ENCODE data around the gene DPYD. TPM values are rescaled to one million over a fixed set of nuclear protein-coding genes. Genes with fewer than 3 reads are reported as not detected.

Gene DPYD
- total RNA-seq, 1 donor from 2014 or later, result 12.8 TPM

- H3K9me3 Mint-ChIP-seq (ENCODE audit: unreplicated experiment), result no peaks in the 10 kb centered on the region
- DNase-seq, result no peak
- H3K36me3 Mint-ChIP-seq (ENCODE audit: unreplicated experiment), result no peaks in the 10 kb centered on the region
- H3K27ac Mint-ChIP-seq (ENCODE audit: unreplicated experiment), result no peak overlapping the region
- no peak overlapping the region for H3K4me3 Mint-ChIP-seq (ENCODE audit: unreplicated experiment)
- TF ChIP-seq CTCF (IDR thresholded peaks at IDR 0.05; ENCODE audit: partially characterized antibody, unreplicated experiment), result no peak
- H3K4me1 Mint-ChIP-seq (ENCODE audit: low read depth, unreplicated experiment), result no peaks in the 10 kb centered on the region
- no peaks in the 10 kb centered on the region for H3K27me3 Mint-ChIP-seq (ENCODE audit: unreplicated experiment)
Measured at GRCh38 chr1:97770376-97770775, 150.5 kb downstream of the DPYD start.

GRCh38 chr1:97767381-97767780, 153.5 kb downstream of the DPYD start:
- Mint-ChIP-seq H3K36me3 (ENCODE audit: unreplicated experiment) (no peaks in the 10 kb centered on the region), H3K27me3 (ENCODE audit: unreplicated experiment) (no peaks in the 10 kb centered on the region), H3K4me1 (ENCODE audit: low read depth, unreplicated experiment) (no peaks in the 10 kb centered on the region), H3K9me3 (ENCODE audit: unreplicated experiment) (no peaks in the 10 kb centered on the region), H3K4me3 (ENCODE audit: unreplicated experiment) (no peak overlapping the region), H3K27ac (ENCODE audit: unreplicated experiment) (no peak overlapping the region)
- no peak for TF ChIP-seq CTCF (IDR thresholded peaks at IDR 0.05; ENCODE audit: partially characterized antibody, unreplicated experiment)
- DNase-seq, result no peak

- DNase-seq, result no peak
- H3K4me1 Mint-ChIP-seq (ENCODE audit: low read depth, unreplicated experiment), result no peaks in the 10 kb centered on the region
- no peaks in the 10 kb centered on the region for H3K36me3 Mint-ChIP-seq (ENCODE audit: unreplicated experiment)
- H3K4me3 Mint-ChIP-seq (ENCODE audit: unreplicated experiment), result no peak overlapping the region
- H3K27me3 Mint-ChIP-seq (ENCODE audit: unreplicated experiment), result no peaks in the 10 kb centered on the region
- TF ChIP-seq CTCF (IDR thresholded peaks at IDR 0.05; ENCODE audit: partially characterized antibody, unreplicated experiment), result no peak
- H3K9me3 Mint-ChIP-seq (ENCODE audit: unreplicated experiment), result no peaks in the 10 kb centered on the region
- no peak overlapping the region for H3K27ac Mint-ChIP-seq (ENCODE audit: unreplicated experiment)
Measured at GRCh38 chr1:97764991-97765390, 155.8 kb downstream of the DPYD start.

- Mint-ChIP-seq H3K4me1 (ENCODE audit: low read depth, unreplicated experiment) (no peaks in the 10 kb centered on the region), H3K27ac (ENCODE audit: unreplicated experiment) (no peak overlapping the region), H3K4me3 (ENCODE audit: unreplicated experiment) (no peak overlapping the region), H3K36me3 (ENCODE audit: unreplicated experiment) (no peaks in the 10 kb centered on the region), H3K9me3 (ENCODE audit: unreplicated experiment) (no peaks in the 10 kb centered on the region), H3K27me3 (ENCODE audit: unreplicated experiment) (no peaks in the 10 kb centered on the region)
- no peak for TF ChIP-seq CTCF (IDR thresholded peaks at IDR 0.05; ENCODE audit: partially characterized antibody, unreplicated experiment)
- no peak for DNase-seq
Measured at GRCh38 chr1:97761637-97762036, 159.2 kb downstream of the DPYD start.

- Mint-ChIP-seq H3K27ac (ENCODE audit: unreplicated experiment) (no peak overlapping the region), H3K4me3 (ENCODE audit: unreplicated experiment) (no peak overlapping the region), H3K9me3 (ENCODE audit: unreplicated experiment) (no peaks in the 10 kb centered on the region), H3K27me3 (ENCODE audit: unreplicated experiment) (no peaks in the 10 kb centered on the region), H3K4me1 (ENCODE audit: low read depth, unreplicated experiment) (no peaks in the 10 kb centered on the region), H3K36me3 (ENCODE audit: unreplicated experiment) (no peaks in the 10 kb centered on the region)
- TF ChIP-seq CTCF (IDR thresholded peaks at IDR 0.05; ENCODE audit: partially characterized antibody, unreplicated experiment), result no peak
- no peak for DNase-seq
Measured at GRCh38 chr1:97759078-97759477, 161.8 kb downstream of the DPYD start.

All from glutamatergic neuron (in vitro differentiated cells).